Activated naive CD4-positive, alpha-beta T cell treated with Interleukin-2 at 50 U/mL for 16 hours (primary cell): ENCODE results near the gene TVP23A.
"Not testable (repeated sequence)": the region's sequence is repeated elsewhere in the genome, so short reads cannot be mapped to it uniquely, and the experiment has no call there.

ENCODE experiments used
- DNase-seq: peaks from one replicate; pipeline ENCODE4 v3.0.0-alpha.2; 2020

The TVP23A gene

DNA sequence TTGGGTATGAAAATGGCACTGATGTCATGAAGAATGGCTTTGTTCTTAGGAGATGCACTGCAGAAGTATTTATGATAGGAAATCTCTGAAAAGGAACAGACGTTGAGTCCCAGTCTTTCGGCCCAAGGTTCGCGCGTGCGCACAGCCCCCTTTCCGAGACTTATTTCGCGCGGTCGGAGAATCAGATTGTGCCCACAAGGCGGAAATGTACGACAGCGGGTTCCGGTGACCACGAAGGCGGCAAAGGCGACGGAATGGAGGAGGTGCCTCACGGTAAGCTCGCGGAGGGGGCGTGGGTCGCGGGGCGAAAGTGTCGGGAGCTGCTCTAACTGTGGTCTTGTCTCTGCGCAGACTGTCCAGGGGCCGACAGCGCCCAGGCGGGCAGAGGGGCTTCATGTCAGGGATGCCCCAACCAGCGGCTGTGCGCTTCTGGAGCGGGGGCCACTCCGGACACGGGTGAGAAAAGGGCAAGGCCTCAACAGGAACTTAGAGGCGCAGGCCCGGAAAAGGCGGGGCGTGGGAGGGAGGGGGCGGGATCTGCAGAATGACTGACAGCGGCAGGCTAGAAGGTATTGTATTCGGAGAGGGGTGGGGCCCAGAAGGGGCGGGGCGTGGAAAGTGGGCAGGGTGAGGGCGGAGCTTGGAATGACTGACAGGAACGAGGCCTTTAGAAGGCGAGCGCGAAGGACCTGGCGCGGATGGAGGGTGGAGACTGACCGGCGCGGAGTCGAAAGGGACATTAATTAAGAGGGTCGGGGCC lies 74.8 kb downstream of the TVP23A start, which contains the start of gene NUBP1:
Gene NUBP1, plus strand, starts transcription at position 233 of the 760 bp plus-strand sequence. Its CDS starts 22 bp downstream, at position 255.
- DNase-seq, result peak; percentile 100

- DNase-seq, result no peak
Observed at GRCh38 chr16:10743227-10743609, 75.4 kb downstream of the TVP23A start.

- DNase-seq, result no peak
Observed at GRCh38 chr16:10741844-10742243, 76.8 kb downstream of the TVP23A start.

DNA sequence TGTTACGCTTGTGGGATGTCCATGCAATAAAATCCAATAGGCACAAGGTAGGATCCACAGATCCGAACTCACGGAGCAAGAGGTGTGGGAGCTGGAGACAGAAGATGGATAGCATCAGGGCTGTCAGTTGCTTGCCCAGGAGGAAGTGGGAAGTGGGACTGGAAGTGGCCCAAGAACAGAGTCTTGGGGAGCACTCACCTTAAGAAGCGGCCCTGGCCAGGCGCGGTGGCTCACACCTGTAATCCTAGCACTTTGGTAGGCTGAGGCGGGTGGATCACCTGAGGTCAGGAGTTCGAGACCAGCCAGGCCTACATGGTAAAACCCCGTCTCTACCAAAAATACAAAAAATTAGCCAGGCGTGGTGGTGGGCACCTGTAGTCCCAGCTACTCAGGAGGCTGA lies 77.3 kb downstream of the TVP23A start:
- DNase-seq, result not testable (repeated sequence)

GRCh38 chr16:10740845-10741208 lies 77.8 kb downstream of the TVP23A start:
- no peak for DNase-seq

- DNase-seq, result no peak
Observed at GRCh38 chr16:10740000-10740844, 78.4 kb downstream of the TVP23A start.

DNA sequence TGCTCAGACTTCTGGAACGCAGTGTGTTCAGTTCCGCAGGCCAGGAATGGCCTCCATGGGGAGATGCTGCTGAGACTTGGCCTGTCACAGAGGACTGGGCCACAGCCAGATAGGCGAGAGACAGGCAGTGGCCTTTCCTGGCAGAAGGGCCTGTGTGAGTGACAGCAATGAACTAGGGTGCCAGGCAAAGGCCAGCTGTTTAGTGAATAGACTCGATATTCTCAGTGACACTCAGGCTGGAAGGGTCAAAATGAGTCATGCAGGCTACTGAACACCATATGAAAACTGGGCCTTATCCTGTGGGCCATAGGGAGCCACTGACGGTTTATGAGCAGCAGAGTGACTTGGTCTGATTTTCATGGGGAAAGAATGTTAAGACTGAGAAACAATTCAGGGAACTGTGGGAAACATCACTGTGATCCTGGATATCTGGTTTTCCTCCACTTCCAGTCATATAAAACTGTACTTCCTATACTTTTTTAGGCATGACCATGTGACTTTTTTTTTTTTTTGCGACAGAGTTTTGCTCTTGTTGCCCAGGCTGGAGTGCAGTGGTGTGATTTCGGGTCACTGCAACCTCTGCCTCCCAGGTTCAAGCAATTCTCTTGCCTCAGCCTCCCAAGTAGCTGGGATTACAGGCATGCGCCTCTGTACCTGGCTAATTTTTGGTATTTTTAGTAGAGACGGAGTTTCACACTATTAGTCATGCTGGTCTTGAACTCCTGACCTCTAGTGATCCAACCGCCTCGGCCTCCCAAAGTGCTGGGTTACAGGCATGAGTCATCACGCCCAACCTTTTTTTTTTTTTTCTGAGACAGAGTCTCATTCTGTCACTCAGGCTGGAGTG lies 80.1 kb downstream of the TVP23A start:
- peak; percentile 64 for DNase-seq

- DNase-seq, result peak; percentile 65
Observed at GRCh38 chr16:10737068-10737625, 81.4 kb downstream of the TVP23A start.

DNA sequence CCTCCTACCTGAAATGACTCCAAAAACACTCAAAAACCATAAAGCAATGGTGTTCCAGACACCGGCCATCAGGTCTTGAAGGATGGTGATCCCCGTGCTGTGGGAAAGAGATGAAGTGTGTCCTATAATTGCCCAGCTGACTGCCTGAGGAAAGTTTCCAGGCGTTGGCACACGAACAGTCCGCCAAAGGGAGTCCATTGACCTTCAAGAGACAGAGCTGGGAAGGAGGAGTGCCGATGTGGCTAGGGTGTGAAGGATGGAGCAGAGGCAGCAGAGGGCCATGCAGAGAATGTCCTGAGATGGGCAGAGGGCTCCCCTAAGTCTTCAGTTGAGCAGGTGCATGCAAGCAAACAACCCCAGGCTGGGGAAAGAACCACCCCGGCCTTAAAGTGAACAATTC lies 86.8 kb downstream of the TVP23A start:
- DNase-seq, result no peak

DNA sequence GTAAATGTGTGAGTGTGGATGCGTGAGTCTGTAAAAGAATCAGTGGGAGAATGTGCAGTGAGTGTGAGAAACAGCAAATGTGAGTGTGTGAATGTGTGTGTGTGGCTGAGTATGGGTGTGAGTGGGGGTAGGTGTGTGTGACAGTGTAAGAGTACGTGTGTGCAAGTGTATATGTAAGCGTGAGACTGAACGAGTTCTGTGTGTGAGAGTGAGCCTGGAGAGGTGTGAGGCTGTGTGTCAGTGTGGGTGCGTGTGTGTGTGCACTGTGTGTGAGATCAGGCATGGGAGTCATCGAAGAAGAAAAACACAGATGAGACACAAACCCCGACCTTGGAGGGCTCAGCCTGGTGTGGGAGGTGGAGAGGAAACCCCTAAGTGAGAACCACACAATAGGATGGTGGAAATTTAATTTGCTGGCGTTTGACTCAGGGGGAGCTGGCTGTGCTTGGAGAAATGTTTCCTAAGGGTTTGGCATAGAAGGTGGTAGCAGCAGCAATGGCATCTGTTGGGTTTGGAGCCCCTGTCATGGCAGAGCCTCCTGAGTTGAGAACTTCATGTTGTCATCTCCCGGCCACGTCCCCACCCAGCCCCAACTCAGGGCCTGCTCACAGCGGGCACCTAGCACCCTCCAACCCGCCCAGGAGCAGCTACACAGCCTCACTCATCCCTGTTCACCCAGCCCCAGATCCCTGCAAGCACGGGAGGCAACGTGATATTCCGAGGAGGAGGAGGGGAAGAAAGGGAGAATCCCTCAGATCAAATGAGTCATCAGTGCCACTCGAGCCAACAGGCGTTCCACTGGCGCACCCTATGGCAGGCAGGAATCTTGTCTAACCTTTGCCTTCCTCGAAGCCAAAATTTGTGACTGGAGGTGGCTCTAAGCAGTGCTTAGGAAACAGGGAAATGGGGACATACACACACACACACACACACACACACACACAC lies 89.2 kb downstream of the TVP23A start:
- DNase-seq, result no peak

DNA sequence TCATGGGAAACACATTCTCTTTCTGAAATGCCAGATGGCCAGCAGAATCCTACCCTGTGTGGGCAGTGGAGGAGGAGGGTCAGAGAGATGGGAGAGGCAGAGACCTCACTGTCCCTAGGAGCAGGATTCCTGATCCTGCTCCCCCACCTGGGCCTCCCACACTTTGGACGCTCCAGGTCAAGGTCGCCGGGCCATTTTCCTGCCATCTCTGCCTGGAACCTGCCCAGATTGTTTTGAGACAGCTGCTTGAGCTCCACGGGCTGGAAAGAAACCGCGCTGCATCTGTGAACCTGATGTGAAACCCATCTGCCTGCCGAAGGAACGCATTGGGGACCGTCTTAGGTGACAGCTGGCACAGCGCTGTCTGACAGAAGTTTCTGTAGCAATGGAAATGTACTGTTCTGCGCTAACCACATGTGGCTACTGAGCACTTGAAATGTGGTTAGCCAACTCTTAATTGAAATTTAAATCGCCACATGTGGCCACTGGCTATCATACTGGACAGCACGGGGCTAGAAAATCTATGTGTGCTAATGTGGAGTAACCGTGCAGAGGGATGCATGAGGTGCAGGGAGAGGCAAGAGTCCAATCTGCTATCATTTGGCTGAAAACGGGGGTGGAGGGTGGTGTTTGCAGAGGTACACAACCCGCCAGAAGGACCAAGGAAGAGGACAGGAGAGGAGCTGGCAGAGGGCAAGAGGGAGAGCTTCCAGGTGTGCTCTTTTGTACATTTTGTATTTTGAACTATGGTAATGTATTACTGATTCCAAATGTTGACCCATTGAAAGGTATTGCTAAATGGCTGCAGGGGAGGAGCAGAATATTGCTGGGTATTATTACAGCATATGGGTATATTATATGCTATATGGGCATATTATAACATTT lies 90.3 kb downstream of the TVP23A start:
- no peak for DNase-seq
